LNCAP (cell line): ENCODE results near the gene CRYBA4.

Experiments used
- TF ChIP-seq, protein P1 (sequence below): fragments of 450-650 bp; IDR thresholded peaks from 2 replicates; pipeline ENCODE4 v1.5.1; 2017; ENCODE audit warnings: mild to moderate bottlenecking

The CRYBA4 gene

GRCh38 chr22:26601726-26602125, 20.0 kb upstream of the CRYBA4 start:
- TF ChIP-seq, protein P1, sequence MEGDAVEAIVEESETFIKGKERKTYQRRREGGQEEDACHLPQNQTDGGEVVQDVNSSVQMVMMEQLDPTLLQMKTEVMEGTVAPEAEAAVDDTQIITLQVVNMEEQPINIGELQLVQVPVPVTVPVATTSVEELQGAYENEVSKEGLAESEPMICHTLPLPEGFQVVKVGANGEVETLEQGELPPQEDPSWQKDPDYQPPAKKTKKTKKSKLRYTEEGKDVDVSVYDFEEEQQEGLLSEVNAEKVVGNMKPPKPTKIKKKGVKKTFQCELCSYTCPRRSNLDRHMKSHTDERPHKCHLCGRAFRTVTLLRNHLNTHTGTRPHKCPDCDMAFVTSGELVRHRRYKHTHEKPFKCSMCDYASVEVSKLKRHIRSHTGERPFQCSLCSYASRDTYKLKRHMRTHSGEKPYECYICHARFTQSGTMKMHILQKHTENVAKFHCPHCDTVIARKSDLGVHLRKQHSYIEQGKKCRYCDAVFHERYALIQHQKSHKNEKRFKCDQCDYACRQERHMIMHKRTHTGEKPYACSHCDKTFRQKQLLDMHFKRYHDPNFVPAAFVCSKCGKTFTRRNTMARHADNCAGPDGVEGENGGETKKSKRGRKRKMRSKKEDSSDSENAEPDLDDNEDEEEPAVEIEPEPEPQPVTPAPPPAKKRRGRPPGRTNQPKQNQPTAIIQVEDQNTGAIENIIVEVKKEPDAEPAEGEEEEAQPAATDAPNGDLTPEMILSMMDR = no peak

DNA sequence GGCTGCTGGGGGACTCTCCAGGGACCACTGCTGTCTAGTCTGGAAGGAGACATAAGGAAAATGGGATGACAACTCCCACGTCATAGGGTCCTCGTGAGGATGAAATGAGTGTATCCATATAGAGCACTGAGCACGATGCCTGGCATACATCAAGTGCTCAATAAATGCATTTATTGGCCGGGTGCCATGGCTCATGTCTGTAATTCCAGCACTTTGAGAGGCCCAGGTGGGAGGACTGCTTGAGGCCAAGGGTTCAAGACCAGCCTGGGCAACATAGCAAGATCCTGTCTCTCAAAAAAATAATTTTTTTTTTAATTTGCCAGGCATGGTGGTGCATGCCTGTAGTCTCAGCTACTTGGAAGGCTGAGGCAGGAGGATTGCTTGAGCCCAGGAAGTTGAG, 19.6 kb upstream of the CRYBA4 start:
- TF ChIP-seq, protein P1 = no peak

DNA sequence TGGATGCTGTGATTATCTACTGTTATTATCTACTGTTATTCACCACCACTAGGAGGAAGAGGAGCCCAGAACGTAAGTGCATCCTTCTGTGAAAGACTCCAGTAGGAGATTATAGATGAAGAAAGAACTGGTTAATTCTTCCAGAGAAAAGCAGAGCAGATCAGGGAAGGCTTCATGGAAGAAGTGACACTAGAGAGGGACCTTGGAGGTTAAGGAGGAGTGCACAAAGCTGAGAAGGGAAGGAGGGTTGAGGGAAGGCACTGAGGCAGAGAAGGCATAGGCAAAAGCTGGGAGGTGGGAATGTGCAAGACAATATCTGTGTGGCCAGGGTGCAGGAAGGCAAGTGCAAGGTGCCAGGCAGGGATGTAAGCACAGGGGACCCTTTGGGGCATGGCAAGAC, 17.4 kb upstream of the CRYBA4 start:
- TF ChIP-seq, protein P1 = no peak

DNA sequence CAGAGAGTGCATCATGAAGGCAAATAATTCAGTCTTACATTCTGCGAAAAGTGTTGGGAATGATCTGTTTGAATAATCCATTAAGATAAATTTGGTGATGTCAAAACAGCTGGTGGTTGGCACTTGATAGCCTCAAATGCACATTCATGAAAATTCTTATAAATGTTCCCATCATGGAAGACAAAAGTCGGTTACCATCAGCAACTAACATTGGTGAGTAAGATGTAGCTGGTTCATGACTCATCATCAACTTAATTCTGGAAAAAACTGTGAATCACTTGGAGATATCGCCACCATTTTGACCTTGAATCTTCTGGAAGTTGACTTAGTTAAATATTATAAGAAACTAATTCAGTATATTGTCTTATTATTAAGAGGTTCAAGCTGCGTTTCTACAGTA, 15.2 kb upstream of the CRYBA4 start:
- TF ChIP-seq, protein P1 = no peak

DNA sequence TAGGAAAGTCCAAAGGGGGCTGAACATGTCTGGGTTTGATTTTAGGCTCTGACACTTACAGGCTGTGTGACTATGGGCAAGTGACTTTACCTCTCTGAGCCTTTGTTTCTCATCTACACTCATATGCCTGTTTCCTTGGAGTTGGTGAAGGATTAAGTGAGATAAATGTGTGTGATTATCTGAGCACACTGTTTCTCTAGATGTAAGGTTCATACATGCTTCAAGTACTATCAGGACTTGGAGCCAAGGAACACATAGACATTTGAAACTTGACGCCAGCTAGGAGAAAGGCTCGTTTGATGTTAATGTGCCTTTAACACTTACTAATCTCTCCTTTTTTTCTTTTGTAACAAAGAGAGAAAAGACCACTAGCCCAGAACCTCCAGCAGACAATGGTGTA, 13.6 kb upstream of the CRYBA4 start:
- TF ChIP-seq, protein P1 = no peak

- TF ChIP-seq, protein P1 = no peak
Measured at GRCh38 chr22:26609287-26609686, 12.5 kb upstream of the CRYBA4 start.

- TF ChIP-seq, protein P1 = no peak
Measured at GRCh38 chr22:26610072-26610958, 11.4 kb upstream of the CRYBA4 start.
